Muscle layer of duodenum (tissue), 2 donors: ENCODE results near the gene HAP1.
A peak's percentile ranks its signal among the peaks of the same experiment; 100 is the strongest.
"Not testable (repeated sequence)": the region's sequence is repeated elsewhere in the genome, so short reads cannot be mapped to it uniquely, and the experiment has no call there.

ENCODE experiments used
- H3K27ac ChIP-seq: one replicate; pipeline ENCODE4 v1.7.0; 2013; ENCODE audit warnings: mild to moderate bottlenecking, low read length
- H3K27me3 ChIP-seq: one replicate; pipeline ENCODE4 v1.7.0; 2013; ENCODE audit warnings: low read depth, mild to moderate bottlenecking, control low read depth, low read length
- H3K36me3 ChIP-seq, 2 donors: one replicate each; pipeline ENCODE4 v1.7.0; 2013; ENCODE audit warnings: low read length in 2 of 2, control low read depth in 1 of 2, mild to moderate bottlenecking in 1 of 2; ENCODE audit not compliant: insufficient read depth in 2 of 2, control insufficient read depth in 1 of 2
- H3K4me1 ChIP-seq, 2 donors: one replicate each; pipeline ENCODE4 v1.7.0; 2013; ENCODE audit warnings: low read length in 2 of 2, mild to moderate bottlenecking in 2 of 2, control low read depth in 1 of 2, moderate library complexity in 1 of 2; ENCODE audit not compliant: insufficient read depth in 2 of 2, control insufficient read depth in 1 of 2
- H3K4me3 ChIP-seq, 2 donors: one replicate each; pipeline ENCODE4 v1.7.0; 2013; ENCODE audit warnings: low read length in 2 of 2, low read depth in 1 of 2, mild to moderate bottlenecking in 1 of 2
- H3K9me3 ChIP-seq, 2 donors: one replicate each; pipeline ENCODE4 v1.7.0; 2013; ENCODE audit warnings: low read length in 2 of 2, control low read depth in 1 of 2, mild to moderate bottlenecking in 1 of 2; ENCODE audit not compliant: control insufficient read depth in 1 of 2
- donor health status: healthy.

The HAP1 gene

GRCh38 chr17:41687828-41688640, 46.4 kb downstream of the HAP1 start:
- H3K27ac ChIP-seq, result peak overlapping the region; percentile 100
- peaks cover 32 to 37% of the 10 kb centered on the region in 2 donors for H3K36me3 ChIP-seq
- no peaks in the 10 kb centered on the region for H3K27me3 ChIP-seq
- peaks cover 17 to 25% of the 10 kb centered on the region in 2 donors for H3K4me1 ChIP-seq
- H3K9me3 ChIP-seq, result no peaks in the 10 kb centered on the region
- H3K4me3 ChIP-seq, result peak overlapping the region; percentile 55 to 75

- Histone ChIP-seq H3K27ac (no peak overlapping the region), H3K36me3 (peaks cover 15 to 20% of the 10 kb centered on the region in 2 donors), H3K4me1 (peaks cover 16 to 19% of the 10 kb centered on the region in 2 donors), H3K4me3 (no peak overlapping the region), H3K27me3 (no peaks in the 10 kb centered on the region), H3K9me3 (no peaks in the 10 kb centered on the region)
Measured at GRCh38 chr17:41686281-41686680, 48.2 kb downstream of the HAP1 start.

GRCh38 chr17:41685753-41686152, 48.7 kb downstream of the HAP1 start:
- not testable (repeated sequence) for H3K9me3 ChIP-seq, H3K27ac ChIP-seq, H3K27me3 ChIP-seq, H3K4me3 ChIP-seq
- Histone ChIP-seq H3K36me3 (peaks cover 9 to 14% of the 10 kb centered on the region in 2 donors), H3K4me1 (peaks cover 12 to 14% of the 10 kb centered on the region in 2 donors)

GRCh38 chr17:41684035-41684434, 50.4 kb downstream of the HAP1 start:
- Histone ChIP-seq H3K27me3 (no peaks in the 10 kb centered on the region), H3K36me3 (no peaks in the 10 kb centered on the region), H3K27ac (no peak overlapping the region), H3K9me3 (no peaks in the 10 kb centered on the region), H3K4me3 (no peak overlapping the region), H3K4me1 (peaks cover 4 to 6% of the 10 kb centered on the region in 2 donors)

- H3K27ac ChIP-seq, result no peak overlapping the region
- no peaks in the 10 kb centered on the region for H3K9me3 ChIP-seq
- peaks cover 4 to 6% of the 10 kb centered on the region in 2 donors for H3K4me1 ChIP-seq
- no peaks in the 10 kb centered on the region for H3K27me3 ChIP-seq
- no peak overlapping the region for H3K4me3 ChIP-seq
- H3K36me3 ChIP-seq, result no peaks in the 10 kb centered on the region
Measured at GRCh38 chr17:41683441-41684007, 50.9 kb downstream of the HAP1 start.

- Histone ChIP-seq H3K36me3 (no peaks in the 10 kb centered on the region), H3K9me3 (no peaks in the 10 kb centered on the region), H3K27me3 (no peaks in the 10 kb centered on the region), H3K4me3 (no peak overlapping the region), H3K4me1 (no peaks in the 10 kb centered on the region), H3K27ac (no peak overlapping the region)
Measured at GRCh38 chr17:41682631-41683030, 51.8 kb downstream of the HAP1 start.

GRCh38 chr17:41681776-41682175, 52.7 kb downstream of the HAP1 start:
- Histone ChIP-seq H3K27ac (no peak overlapping the region), H3K9me3 (no peaks in the 10 kb centered on the region)

GRCh38 chr17:41680426-41681040, 53.9 kb downstream of the HAP1 start:
- no peaks in the 10 kb centered on the region for H3K27me3 ChIP-seq
- no peak overlapping the region for H3K27ac ChIP-seq
- no peak overlapping the region for H3K4me3 ChIP-seq

More at GRCh38 chr17:41681776-41682175, 52.7 kb downstream of the HAP1 start:
- Histone ChIP-seq H3K4me3 (no peak overlapping the region), H3K27me3 (no peaks in the 10 kb centered on the region), H3K4me1 (no peaks in the 10 kb centered on the region), H3K36me3 (no peaks in the 10 kb centered on the region)

GRCh38 chr17:41679740-41680425, 54.6 kb downstream of the HAP1 start:
- no peaks in the 10 kb centered on the region for H3K9me3 ChIP-seq
- H3K27me3 ChIP-seq, result no peaks in the 10 kb centered on the region
- H3K4me3 ChIP-seq, result no peak overlapping the region
- H3K4me1 ChIP-seq, result no peaks in the 10 kb centered on the region
- H3K27ac ChIP-seq, result no peak overlapping the region
- H3K36me3 ChIP-seq, result no peaks in the 10 kb centered on the region

More at GRCh38 chr17:41680426-41681040, 53.9 kb downstream of the HAP1 start:
- Histone ChIP-seq H3K36me3 (no peaks in the 10 kb centered on the region), H3K9me3 (no peaks in the 10 kb centered on the region), H3K4me1 (no peaks in the 10 kb centered on the region)

- no peaks in the 10 kb centered on the region for H3K9me3 ChIP-seq
- no peaks in the 10 kb centered on the region for H3K4me1 ChIP-seq
- H3K27ac ChIP-seq, result peak overlapping the region; percentile 68
- peak overlapping the region in 1 of 2 donors; percentile 47 for H3K4me3 ChIP-seq
- H3K27me3 ChIP-seq, result no peaks in the 10 kb centered on the region
- H3K36me3 ChIP-seq, result no peaks in the 10 kb centered on the region
Measured at GRCh38 chr17:41678907-41679739, 55.3 kb downstream of the HAP1 start.
